Measurements from ENCODE around the gene PTPRN2. TPM values are rescaled to one million over a fixed set of nuclear protein-coding genes. Genes with fewer than 3 reads are reported as not detected.

The PTPRN2 gene
- total RNA-seq, 1 experiment from 2014 or later, result 0.11 TPM

DNA sequence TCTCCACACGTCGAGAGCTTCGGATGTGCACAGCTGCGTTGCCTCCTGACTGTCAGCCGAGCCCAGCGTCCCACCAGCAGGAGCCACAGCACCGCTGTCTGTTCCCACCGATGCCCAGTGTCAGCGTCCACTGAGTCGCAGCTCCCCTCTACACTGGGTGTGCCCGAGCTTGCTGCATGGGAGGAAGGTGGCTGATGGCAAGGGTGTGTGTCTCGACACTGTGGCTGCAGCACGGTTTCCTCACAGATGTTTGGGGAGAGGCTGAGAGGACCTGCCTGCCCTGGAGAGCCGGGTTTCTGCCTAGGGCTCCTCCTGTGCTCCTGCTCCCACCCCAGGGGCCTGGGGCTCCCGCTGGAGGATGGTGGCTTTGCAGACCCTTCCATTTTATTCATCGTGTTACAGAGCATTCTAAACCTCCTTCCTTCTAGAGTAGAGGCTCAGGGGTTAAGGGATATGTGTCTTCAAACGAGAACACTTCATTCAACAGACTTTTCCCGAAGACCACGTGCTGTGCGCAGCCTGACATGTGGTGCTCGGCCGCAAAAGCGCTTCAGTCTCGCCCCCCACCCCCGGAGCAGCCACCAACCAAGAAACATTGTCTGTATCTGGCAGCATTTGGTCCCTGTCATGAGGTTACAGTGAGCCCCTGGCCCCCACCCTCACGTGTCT, 866.0 kb downstream of the PTPRN2 start:
- Histone ChIP-seq H3K4me1 (ENCODE audit: insufficient read depth, low read length, poor library complexity, severe bottlenecking) (no peaks in the 10 kb centered on the region), H3K27ac (ENCODE audit: low read depth, low read length, poor library complexity, severe bottlenecking) (no peak overlapping the region), H3K4me3 (ENCODE audit: low read depth, low read length, poor library complexity, severe bottlenecking) (no peak overlapping the region), H3K27me3 (replicated peaks; ENCODE audit: insufficient read depth, low read depth, low read length, poor library complexity) (peaks cover 36% of the 10 kb centered on the region), H3K9me3 (ENCODE audit: low read depth, low read length, poor library complexity, severe bottlenecking) (no peaks in the 10 kb centered on the region), H3K36me3 (ENCODE audit: insufficient read depth, low read length, poor library complexity, severe bottlenecking) (no peaks in the 10 kb centered on the region)
- CTCF ChIA-PET, result no interaction called here
- intact Hi-C loops (cut with micrococcal nuclease; ENCODE audit: unreplicated experiment), result no loop called here
- TF ChIP-seq EZH2 (IDR thresholded peaks at IDR 0.05; ENCODE audit: borderline replicate concordance, low read depth, low read length, poor library complexity, severe bottlenecking), result no peak
- TF ChIP-seq, protein P1, sequence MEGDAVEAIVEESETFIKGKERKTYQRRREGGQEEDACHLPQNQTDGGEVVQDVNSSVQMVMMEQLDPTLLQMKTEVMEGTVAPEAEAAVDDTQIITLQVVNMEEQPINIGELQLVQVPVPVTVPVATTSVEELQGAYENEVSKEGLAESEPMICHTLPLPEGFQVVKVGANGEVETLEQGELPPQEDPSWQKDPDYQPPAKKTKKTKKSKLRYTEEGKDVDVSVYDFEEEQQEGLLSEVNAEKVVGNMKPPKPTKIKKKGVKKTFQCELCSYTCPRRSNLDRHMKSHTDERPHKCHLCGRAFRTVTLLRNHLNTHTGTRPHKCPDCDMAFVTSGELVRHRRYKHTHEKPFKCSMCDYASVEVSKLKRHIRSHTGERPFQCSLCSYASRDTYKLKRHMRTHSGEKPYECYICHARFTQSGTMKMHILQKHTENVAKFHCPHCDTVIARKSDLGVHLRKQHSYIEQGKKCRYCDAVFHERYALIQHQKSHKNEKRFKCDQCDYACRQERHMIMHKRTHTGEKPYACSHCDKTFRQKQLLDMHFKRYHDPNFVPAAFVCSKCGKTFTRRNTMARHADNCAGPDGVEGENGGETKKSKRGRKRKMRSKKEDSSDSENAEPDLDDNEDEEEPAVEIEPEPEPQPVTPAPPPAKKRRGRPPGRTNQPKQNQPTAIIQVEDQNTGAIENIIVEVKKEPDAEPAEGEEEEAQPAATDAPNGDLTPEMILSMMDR (conservative IDR thresholded peaks at IDR 0.05; ENCODE audit: low read depth, low read length), result no peak
- BruUV-seq (replicated peaks), result no TSS peak
- POLR2A ChIA-PET (ENCODE audit: low non-redundant PET), result no interaction called here
- DNase-seq (ENCODE audit: low spot score), result no peak

- Histone ChIP-seq H3K9me3 (ENCODE audit: low read depth, low read length, poor library complexity, severe bottlenecking) (peaks cover 4% of the 10 kb centered on the region), H3K36me3 (ENCODE audit: insufficient read depth, low read length, poor library complexity, severe bottlenecking) (no peaks in the 10 kb centered on the region), H3K27me3 (replicated peaks; ENCODE audit: insufficient read depth, low read depth, low read length, poor library complexity) (peaks cover 32% of the 10 kb centered on the region), H3K27ac (ENCODE audit: low read depth, low read length, poor library complexity, severe bottlenecking) (no peak overlapping the region), H3K4me3 (ENCODE audit: low read depth, low read length, poor library complexity, severe bottlenecking) (no peak overlapping the region), H3K4me1 (ENCODE audit: insufficient read depth, low read length, poor library complexity, severe bottlenecking) (no peaks in the 10 kb centered on the region)
- no peak for TF ChIP-seq EZH2 (IDR thresholded peaks at IDR 0.05; ENCODE audit: borderline replicate concordance, low read depth, low read length, poor library complexity, severe bottlenecking)
- TF ChIP-seq, protein P1 (conservative IDR thresholded peaks at IDR 0.05; ENCODE audit: low read depth, low read length), result no peak
- intact Hi-C loops (cut with micrococcal nuclease; ENCODE audit: unreplicated experiment), result no loop called here
- no peak for DNase-seq (ENCODE audit: low spot score)
- no TSS peak for BruUV-seq (replicated peaks)
- CTCF ChIA-PET, result no interaction called here
- POLR2A ChIA-PET (ENCODE audit: low non-redundant PET), result no interaction called here
These were observed 867.6 kb downstream of the PTPRN2 start for GRCh38 chr7:157719705-157720655.

DNA sequence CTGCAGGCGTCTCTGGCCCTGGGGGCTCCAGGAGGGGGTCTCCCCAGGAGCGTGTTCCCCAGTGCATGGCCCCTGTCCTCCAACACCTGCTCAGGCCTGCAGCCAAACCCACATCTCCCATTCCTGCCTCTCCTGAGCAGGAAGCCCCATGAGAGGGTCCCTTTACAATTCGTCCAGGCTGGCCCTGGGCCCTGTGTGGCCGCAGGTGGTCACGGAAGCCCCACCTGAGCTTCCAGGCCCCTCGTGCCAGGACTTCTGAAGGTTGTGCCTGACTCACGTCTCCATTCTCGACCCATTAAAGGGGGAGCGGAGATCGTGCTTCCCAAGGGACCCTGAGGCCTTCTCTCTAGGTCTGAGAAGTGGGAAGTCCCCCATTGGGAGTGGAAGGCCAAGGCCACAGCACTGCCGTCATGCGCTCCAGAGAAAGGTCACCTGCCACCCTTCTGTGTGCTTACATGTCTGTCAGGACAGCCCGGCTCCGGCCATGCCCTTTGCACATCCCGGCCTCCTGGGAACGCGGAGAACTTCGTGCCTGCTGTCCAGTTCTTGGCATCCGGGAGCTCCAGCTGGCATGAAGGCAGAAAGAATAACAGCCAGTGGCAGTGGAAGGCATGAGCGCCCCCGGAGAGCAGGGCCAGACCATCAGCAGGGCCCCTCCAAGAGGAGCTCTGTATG, 868.5 kb downstream of the PTPRN2 start:
- no TSS peak for BruUV-seq (replicated peaks)
- POLR2A ChIA-PET (ENCODE audit: low non-redundant PET), result no interaction called here
- CTCF ChIA-PET, result no interaction called here
- peaks cover 26% of the 10 kb centered on the region for H3K27me3 ChIP-seq (replicated peaks; ENCODE audit: insufficient read depth, low read depth, low read length, poor library complexity)
- H3K9me3 ChIP-seq (ENCODE audit: low read depth, low read length, poor library complexity, severe bottlenecking), result peaks cover 4% of the 10 kb centered on the region
- H3K4me3 ChIP-seq (ENCODE audit: low read depth, low read length, poor library complexity, severe bottlenecking), result no peak overlapping the region
- intact Hi-C loops (cut with micrococcal nuclease; ENCODE audit: unreplicated experiment), result no loop called here
- H3K27ac ChIP-seq (ENCODE audit: low read depth, low read length, poor library complexity, severe bottlenecking), result no peak overlapping the region
- no peaks in the 10 kb centered on the region for H3K4me1 ChIP-seq (ENCODE audit: insufficient read depth, low read length, poor library complexity, severe bottlenecking)
- no peak for DNase-seq (ENCODE audit: low spot score)
- TF ChIP-seq, protein P1 (conservative IDR thresholded peaks at IDR 0.05; ENCODE audit: low read depth, low read length), result no peak
- no peak for TF ChIP-seq EZH2 (IDR thresholded peaks at IDR 0.05; ENCODE audit: borderline replicate concordance, low read depth, low read length, poor library complexity, severe bottlenecking)
- no peaks in the 10 kb centered on the region for H3K36me3 ChIP-seq (ENCODE audit: insufficient read depth, low read length, poor library complexity, severe bottlenecking)

All from A673 (cell line).